Endothelial cell (in vitro differentiated cells): Measurements from ENCODE around the gene PDK1. TPM values are rescaled to one million over a fixed set of nuclear protein-coding genes. Genes with fewer than 3 reads are reported as not detected.

ENCODE experiments used
- DNase-seq: peaks from one replicate; pipeline ENCODE4 v3.0.0; 2021; ENCODE audit warnings: low spot score
- H3K27ac Mint-ChIP-seq: one replicate; pipeline ENCODE4 v1.8.0; 2021; ENCODE audit warnings: mixed read lengths, inconsistent platforms; ENCODE audit not compliant: unreplicated experiment
- H3K27me3 Mint-ChIP-seq: one replicate; pipeline ENCODE4 v1.8.0; 2021; ENCODE audit warnings: mild to moderate bottlenecking, moderate library complexity, mixed read lengths, inconsistent platforms; ENCODE audit not compliant: unreplicated experiment
- H3K36me3 Mint-ChIP-seq: one replicate; pipeline ENCODE4 v1.8.0; 2021; ENCODE audit warnings: mild to moderate bottlenecking, low read depth, mixed read lengths, inconsistent platforms; ENCODE audit not compliant: unreplicated experiment
- H3K4me1 Mint-ChIP-seq: one replicate; pipeline ENCODE4 v1.8.0; 2021; ENCODE audit warnings: mild to moderate bottlenecking, mixed read lengths, inconsistent platforms; ENCODE audit not compliant: unreplicated experiment
- H3K4me3 Mint-ChIP-seq: one replicate; pipeline ENCODE4 v1.8.0; 2021; ENCODE audit warnings: mild to moderate bottlenecking, mixed read lengths, inconsistent platforms; ENCODE audit not compliant: unreplicated experiment
- H3K9me3 Mint-ChIP-seq: one replicate; pipeline ENCODE4 v1.8.0; 2021; ENCODE audit warnings: mixed read lengths, inconsistent platforms; ENCODE audit not compliant: unreplicated experiment
- CTCF ChIP-seq: fragments of 200-600 bp; sonication (generic); IDR thresholded peaks from one replicate; pipeline ENCODE4 v1.5.0; 2021; ENCODE audit warnings: antibody characterized with exemption; ENCODE audit not compliant: unreplicated experiment
- total RNA-seq: library from RNA; stranded (reverse); fragmentation: NEBNext Ultra II Directional; extraction: Animal tissue kit (Norgen Biotek cat#: 25700); gene quantifications from one replicate; pipeline ENCODE4 v1.2.1, GENCODE V29; 2021; ENCODE audit not compliant: unreplicated experiment

Gene PDK1
- total RNA-seq, 1 donor from 2014 or later = 16.4 TPM

GRCh38 chr2:172512810-172513523, 42.9 kb upstream of the PDK1 start:
- peaks cover 6% of the 10 kb centered on the region for H3K27me3 Mint-ChIP-seq
- peak overlapping the region; percentile 47 for H3K4me3 Mint-ChIP-seq
- peaks cover 14% of the 10 kb centered on the region for H3K9me3 Mint-ChIP-seq
- H3K27ac Mint-ChIP-seq = no peak overlapping the region
- DNase-seq = no peak
- no peak for TF ChIP-seq CTCF
- H3K4me1 Mint-ChIP-seq = no peaks in the 10 kb centered on the region
- H3K36me3 Mint-ChIP-seq = peaks cover 52% of the 10 kb centered on the region

- DNase-seq = no peak
- peaks cover 57% of the 10 kb centered on the region for H3K36me3 Mint-ChIP-seq
- H3K9me3 Mint-ChIP-seq = peaks cover 14% of the 10 kb centered on the region
- no peaks in the 10 kb centered on the region for H3K4me1 Mint-ChIP-seq
- H3K27ac Mint-ChIP-seq = no peak overlapping the region
- no peak for TF ChIP-seq CTCF
- H3K4me3 Mint-ChIP-seq = peak overlapping the region; percentile 21
- peaks cover 6% of the 10 kb centered on the region for H3K27me3 Mint-ChIP-seq
Measured at GRCh38 chr2:172513524-172513900, 42.4 kb upstream of the PDK1 start.

DNA sequence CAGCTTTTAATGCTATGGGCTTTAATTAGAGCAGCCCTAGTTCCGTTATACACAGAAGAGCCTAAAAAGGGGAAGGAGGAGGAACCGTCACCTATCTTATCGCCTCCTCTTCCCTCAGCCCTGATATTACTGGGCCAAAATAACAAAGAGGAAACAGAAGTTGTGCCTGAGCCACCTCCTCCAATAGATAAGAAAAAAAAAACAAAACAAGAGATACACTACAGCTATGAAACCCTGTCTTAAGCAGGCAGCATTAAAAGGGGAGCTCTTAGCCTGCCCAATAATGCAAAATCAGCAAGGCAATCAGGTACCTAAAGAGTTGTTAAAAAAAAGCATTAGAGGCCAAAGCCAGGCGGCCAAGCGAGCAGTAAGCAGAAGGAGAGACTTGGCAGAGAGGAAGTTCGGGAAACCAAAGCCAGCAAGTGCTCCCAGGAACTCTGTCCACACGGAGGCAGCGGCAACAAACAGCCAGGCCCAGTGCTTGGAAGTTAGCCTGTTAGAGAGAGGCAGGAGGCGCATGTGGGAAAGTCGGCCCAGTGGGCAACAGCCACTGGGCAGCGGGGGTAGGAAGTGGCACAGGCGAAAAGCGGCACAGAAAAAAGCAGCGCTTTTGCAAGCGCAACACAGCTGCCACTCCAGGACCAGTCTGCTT, 41.8 kb upstream of the PDK1 start:
- TF ChIP-seq CTCF = no peak
- DNase-seq = no peak
- Mint-ChIP-seq H3K36me3 (peaks cover 63% of the 10 kb centered on the region), H3K4me1 (no peaks in the 10 kb centered on the region), H3K9me3 (peaks cover 14% of the 10 kb centered on the region), H3K4me3 (no peak overlapping the region), H3K27ac (no peak overlapping the region), H3K27me3 (peaks cover 6% of the 10 kb centered on the region)

GRCh38 chr2:172516299-172516698, 39.6 kb upstream of the PDK1 start:
- Mint-ChIP-seq H3K27ac (no peak overlapping the region), H3K4me1 (no peaks in the 10 kb centered on the region), H3K9me3 (peaks cover 14% of the 10 kb centered on the region), H3K27me3 (peaks cover 6% of the 10 kb centered on the region), H3K36me3 (peaks cover 71% of the 10 kb centered on the region), H3K4me3 (no peak overlapping the region)
- TF ChIP-seq CTCF = no peak
- DNase-seq = no peak

- Mint-ChIP-seq H3K27ac (no peak overlapping the region), H3K4me1 (no peaks in the 10 kb centered on the region), H3K4me3 (no peak overlapping the region), H3K9me3 (no peaks in the 10 kb centered on the region), H3K36me3 (peaks cover 64% of the 10 kb centered on the region), H3K27me3 (peaks cover 2% of the 10 kb centered on the region)
- DNase-seq = no peak
- TF ChIP-seq CTCF = no peak
Measured at GRCh38 chr2:172518995-172519394, 36.9 kb upstream of the PDK1 start.
